Measurements from ENCODE around the gene MARK3. TPM values are rescaled to one million over a fixed set of nuclear protein-coding genes. Genes with fewer than 3 reads are reported as not detected.
A peak's percentile ranks its signal among the peaks of the same experiment; 100 is the strongest.

Gene MARK3
- total RNA-seq, 1 experiment from 2014 or later, result 72.5 TPM

DNA sequence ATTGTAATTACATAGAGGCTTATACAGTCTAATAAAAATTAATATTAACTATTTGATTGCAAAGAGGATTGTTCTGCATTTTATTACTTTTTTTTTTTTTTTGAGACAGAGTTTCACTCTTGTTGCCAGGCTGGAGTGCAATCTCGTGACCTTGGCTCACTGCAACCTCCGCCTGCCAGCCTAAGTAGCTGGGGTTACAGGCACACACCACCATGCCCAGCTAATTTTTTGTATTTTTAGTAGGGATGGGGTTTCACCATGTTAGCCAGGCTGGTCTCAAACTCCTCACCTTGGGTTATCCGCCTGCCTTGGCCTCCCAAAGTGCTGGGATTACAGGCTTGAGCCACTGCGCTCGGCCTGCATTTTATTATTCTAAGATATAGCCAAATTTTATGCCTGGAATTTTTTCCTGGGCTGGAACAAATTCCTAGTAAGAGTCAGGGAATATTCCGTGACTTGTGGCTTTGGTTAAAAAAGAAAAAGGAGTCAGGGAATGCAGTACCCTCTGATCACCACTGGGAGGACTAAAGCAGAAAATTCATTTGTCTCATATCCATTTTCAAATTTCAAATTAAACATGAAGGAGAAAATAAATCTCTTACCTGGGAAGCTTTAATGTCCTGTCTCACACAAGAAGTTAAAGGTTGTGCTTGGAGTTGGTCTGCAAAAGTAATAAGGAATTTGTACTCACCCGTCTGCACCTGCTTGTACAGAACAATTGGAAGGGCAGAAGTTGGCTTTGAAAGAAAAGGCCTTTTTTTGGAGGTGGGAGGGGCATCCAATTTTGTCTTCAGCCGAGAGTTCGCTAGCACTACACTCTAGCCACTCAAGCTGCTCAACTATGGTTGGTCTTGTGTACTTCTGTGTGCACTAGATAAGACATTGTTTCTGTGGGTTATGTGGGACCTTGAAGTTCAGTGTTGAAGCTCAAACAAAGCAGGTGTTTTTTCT lies 8.7 kb downstream of the MARK3 start:
- H3K36me3 ChIP-seq (ENCODE audit: control insufficient read depth in 1 of 2, insufficient read depth in 2 of 2, low read length in 2 of 2), result no peaks in the 10 kb centered on the region
- ChIA-PET RAD21 (ENCODE audit: low non-redundant PET in 1 of 2, low total read pairs in 2 of 2, uncharacterized antibody in 2 of 2, unreplicated experiment in 2 of 2) (interaction anchor here in 1 of 2 experiments (0.6 kb wide), 1 partner anchor 54 kb away, joined by 3 read pairs; no protein-coding TSS in a partner anchor), POLR2A (no interaction called here), CTCF (interaction anchor here (1.2 to 1.4 kb wide), 4 partner anchors 12 to 289 kb away, joined by 3 to 7 read pairs (median 4); no protein-coding TSS in a partner anchor)
- no peaks in the 10 kb centered on the region for H3K9me2 ChIP-seq (ENCODE audit: insufficient read depth)
- intact Hi-C loops (cut with micrococcal nuclease), result loop anchor here (5.0 kb wide), 1 partner anchor 97 kb away; no protein-coding TSS in a partner anchor
- H3K4me2 ChIP-seq (ENCODE audit: low read length), result peak overlapping the region; percentile 8; the same call in 1 of the 2 replicates
- no peak for TF ChIP-seq CBX3 (IDR thresholded peaks at IDR 0.05; ENCODE audit: low read depth)
- no peak for TF ChIP-seq JUND (IDR thresholded peaks at IDR 0.05)
- TF ChIP-seq RAD21 (IDR thresholded peaks at IDR 0.05; ENCODE audit: low read depth), result peak; percentile 25; the same call in 1 of the 2 replicates
- TF ChIP-seq CEBPB (IDR thresholded peaks at IDR 0.05; ENCODE audit: low read depth), result no peak
- TF ChIP-seq EZH2 (IDR thresholded peaks at IDR 0.05), result no peak
- no peak for TF ChIP-seq ZNF274 (IDR thresholded peaks at IDR 0.05; ENCODE audit: low read depth, low read length)
- no peak for TF ChIP-seq FOSL1 (IDR thresholded peaks at IDR 0.05; ENCODE audit: low read depth)
- TF ChIP-seq, protein P1, sequence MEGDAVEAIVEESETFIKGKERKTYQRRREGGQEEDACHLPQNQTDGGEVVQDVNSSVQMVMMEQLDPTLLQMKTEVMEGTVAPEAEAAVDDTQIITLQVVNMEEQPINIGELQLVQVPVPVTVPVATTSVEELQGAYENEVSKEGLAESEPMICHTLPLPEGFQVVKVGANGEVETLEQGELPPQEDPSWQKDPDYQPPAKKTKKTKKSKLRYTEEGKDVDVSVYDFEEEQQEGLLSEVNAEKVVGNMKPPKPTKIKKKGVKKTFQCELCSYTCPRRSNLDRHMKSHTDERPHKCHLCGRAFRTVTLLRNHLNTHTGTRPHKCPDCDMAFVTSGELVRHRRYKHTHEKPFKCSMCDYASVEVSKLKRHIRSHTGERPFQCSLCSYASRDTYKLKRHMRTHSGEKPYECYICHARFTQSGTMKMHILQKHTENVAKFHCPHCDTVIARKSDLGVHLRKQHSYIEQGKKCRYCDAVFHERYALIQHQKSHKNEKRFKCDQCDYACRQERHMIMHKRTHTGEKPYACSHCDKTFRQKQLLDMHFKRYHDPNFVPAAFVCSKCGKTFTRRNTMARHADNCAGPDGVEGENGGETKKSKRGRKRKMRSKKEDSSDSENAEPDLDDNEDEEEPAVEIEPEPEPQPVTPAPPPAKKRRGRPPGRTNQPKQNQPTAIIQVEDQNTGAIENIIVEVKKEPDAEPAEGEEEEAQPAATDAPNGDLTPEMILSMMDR (IDR thresholded peaks at IDR 0.05 in 2 of 3, conservative IDR thresholded peaks at IDR 0.05 in 1 of 3; ENCODE audit: borderline replicate concordance in 1 of 3, insufficient read depth in 1 of 3, low read depth in 2 of 3, low read length in 2 of 3), result peak; percentile 16 to 75 (median 68); a peak in 5 of 6 replicates
- TF ChIP-seq, protein P2, sequence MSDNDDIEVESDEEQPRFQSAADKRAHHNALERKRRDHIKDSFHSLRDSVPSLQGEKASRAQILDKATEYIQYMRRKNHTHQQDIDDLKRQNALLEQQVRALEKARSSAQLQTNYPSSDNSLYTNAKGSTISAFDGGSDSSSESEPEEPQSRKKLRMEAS (IDR thresholded peaks at IDR 0.05), result no peak
- no peak for TF ChIP-seq ELF1 (IDR thresholded peaks at IDR 0.05; ENCODE audit: borderline replicate concordance, low read depth)
- no peak for TF ChIP-seq SP1 (IDR thresholded peaks at IDR 0.05; ENCODE audit: low read depth)
- TF ChIP-seq EGR1 (IDR thresholded peaks at IDR 0.05; ENCODE audit: low read depth), result no peak
- TF ChIP-seq, protein P3, sequence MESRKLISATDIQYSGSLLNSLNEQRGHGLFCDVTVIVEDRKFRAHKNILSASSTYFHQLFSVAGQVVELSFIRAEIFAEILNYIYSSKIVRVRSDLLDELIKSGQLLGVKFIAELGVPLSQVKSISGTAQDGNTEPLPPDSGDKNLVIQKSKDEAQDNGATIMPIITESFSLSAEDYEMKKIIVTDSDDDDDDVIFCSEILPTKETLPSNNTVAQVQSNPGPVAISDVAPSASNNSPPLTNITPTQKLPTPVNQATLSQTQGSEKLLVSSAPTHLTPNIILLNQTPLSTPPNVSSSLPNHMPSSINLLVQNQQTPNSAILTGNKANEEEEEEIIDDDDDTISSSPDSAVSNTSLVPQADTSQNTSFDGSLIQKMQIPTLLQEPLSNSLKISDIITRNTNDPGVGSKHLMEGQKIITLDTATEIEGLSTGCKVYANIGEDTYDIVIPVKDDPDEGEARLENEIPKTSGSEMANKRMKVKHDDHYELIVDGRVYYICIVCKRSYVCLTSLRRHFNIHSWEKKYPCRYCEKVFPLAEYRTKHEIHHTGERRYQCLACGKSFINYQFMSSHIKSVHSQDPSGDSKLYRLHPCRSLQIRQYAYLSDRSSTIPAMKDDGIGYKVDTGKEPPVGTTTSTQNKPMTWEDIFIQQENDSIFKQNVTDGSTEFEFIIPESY (IDR thresholded peaks at IDR 0.05; ENCODE audit: extremely low read depth, insufficient replicate concordance, low read length), result no peak
- TF ChIP-seq EZH2phosphoT487 (IDR thresholded peaks at IDR 0.05; ENCODE audit: borderline replicate concordance), result no peak
- TF ChIP-seq, protein P4, sequence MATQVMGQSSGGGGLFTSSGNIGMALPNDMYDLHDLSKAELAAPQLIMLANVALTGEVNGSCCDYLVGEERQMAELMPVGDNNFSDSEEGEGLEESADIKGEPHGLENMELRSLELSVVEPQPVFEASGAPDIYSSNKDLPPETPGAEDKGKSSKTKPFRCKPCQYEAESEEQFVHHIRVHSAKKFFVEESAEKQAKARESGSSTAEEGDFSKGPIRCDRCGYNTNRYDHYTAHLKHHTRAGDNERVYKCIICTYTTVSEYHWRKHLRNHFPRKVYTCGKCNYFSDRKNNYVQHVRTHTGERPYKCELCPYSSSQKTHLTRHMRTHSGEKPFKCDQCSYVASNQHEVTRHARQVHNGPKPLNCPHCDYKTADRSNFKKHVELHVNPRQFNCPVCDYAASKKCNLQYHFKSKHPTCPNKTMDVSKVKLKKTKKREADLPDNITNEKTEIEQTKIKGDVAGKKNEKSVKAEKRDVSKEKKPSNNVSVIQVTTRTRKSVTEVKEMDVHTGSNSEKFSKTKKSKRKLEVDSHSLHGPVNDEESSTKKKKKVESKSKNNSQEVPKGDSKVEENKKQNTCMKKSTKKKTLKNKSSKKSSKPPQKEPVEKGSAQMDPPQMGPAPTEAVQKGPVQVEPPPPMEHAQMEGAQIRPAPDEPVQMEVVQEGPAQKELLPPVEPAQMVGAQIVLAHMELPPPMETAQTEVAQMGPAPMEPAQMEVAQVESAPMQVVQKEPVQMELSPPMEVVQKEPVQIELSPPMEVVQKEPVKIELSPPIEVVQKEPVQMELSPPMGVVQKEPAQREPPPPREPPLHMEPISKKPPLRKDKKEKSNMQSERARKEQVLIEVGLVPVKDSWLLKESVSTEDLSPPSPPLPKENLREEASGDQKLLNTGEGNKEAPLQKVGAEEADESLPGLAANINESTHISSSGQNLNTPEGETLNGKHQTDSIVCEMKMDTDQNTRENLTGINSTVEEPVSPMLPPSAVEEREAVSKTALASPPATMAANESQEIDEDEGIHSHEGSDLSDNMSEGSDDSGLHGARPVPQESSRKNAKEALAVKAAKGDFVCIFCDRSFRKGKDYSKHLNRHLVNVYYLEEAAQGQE (IDR thresholded peaks at IDR 0.05; ENCODE audit: low read depth), result no peak
- TF ChIP-seq SRF (IDR thresholded peaks at IDR 0.05; ENCODE audit: low read depth), result no peak
- no peak for TF ChIP-seq TCF7L2 (IDR thresholded peaks at IDR 0.05; ENCODE audit: borderline replicate concordance, extremely low read depth, insufficient read depth, insufficient read length)
- no peaks in the 10 kb centered on the region for H3K9me3 ChIP-seq (ENCODE audit: control insufficient read depth in 1 of 2, insufficient read depth in 1 of 2, low read depth in 1 of 2, low read length in 2 of 2)
- H2AFZ ChIP-seq (ENCODE audit: low read depth, low read length, poor library complexity, severe bottlenecking), result no peak overlapping the region
- H3K27ac ChIP-seq (ENCODE audit: low read depth, low read length), result peak overlapping the region; percentile 16; the same call in 1 of the 2 replicates
- peaks cover 22 to 28% of the 10 kb centered on the region in 2 experiments; a peak in 3 of 4 replicates for H3K4me1 ChIP-seq (ENCODE audit: control insufficient read depth in 1 of 2, insufficient read depth in 2 of 2, low read length in 2 of 2)
- no peak overlapping the region for H3K4me3 ChIP-seq (replicated peaks in 1 of 2; ENCODE audit: low read depth in 1 of 2, low read length in 2 of 2)
- peaks cover 99% of the 10 kb centered on the region for H3K79me2 ChIP-seq (ENCODE audit: insufficient read depth, low read length)
- no peaks in the 10 kb centered on the region for H3K27me3 ChIP-seq (ENCODE audit: insufficient read depth, low read length)
- no peak overlapping the region for H3K9ac ChIP-seq (ENCODE audit: low read length)
- peaks cover 18% of the 10 kb centered on the region; the same call in 1 of the 2 replicates for H4K20me1 ChIP-seq (ENCODE audit: insufficient read depth)
- DNase-seq (ENCODE audit: low read depth, low spot score) (no peak), ATAC-seq (peak; percentile 49; the same call in 1 of the 2 replicates)
- BruUV-seq (replicated peaks), result no TSS peak
